GM23248 (cell line): ENCODE results near the gene ACSS3.

ENCODE experiments used
- EZH2 ChIP-seq: fragments of 200-600 bp; sonication (generic); IDR thresholded peaks from 2 replicates; pipeline ENCODE4 v1.6.1; 2018; ENCODE audit warnings: antibody characterized with exemption, mild to moderate bottlenecking; ENCODE audit not compliant: insufficient read depth, poor library complexity, severe bottlenecking
- EZH2phosphoT487 ChIP-seq: fragments of 200-600 bp; sonication (generic); IDR thresholded peaks from 2 replicates; pipeline ENCODE4 v1.6.1; 2018; ENCODE audit warnings: antibody characterized with exemption, moderate library complexity, mild to moderate bottlenecking, low read depth; ENCODE audit not compliant: insufficient read depth

GRCh38 chr12:81176796-81177195 lies 98.9 kb downstream of the ACSS3 start:
- TF ChIP-seq EZH2 (no peak), EZH2phosphoT487 (no peak)
